Measurements from ENCODE around the gene TAF13.
A peak's percentile ranks its signal among the peaks of the same experiment; 100 is the strongest.
"Not testable (repeated sequence)": the region's sequence is repeated elsewhere in the genome, so short reads cannot be mapped to it uniquely, and the experiment has no call there.

The TAF13 gene

GRCh38 chr1:109046671-109047070, 29.1 kb downstream of the TAF13 start:
- DNase-seq (ENCODE audit: low read depth in 2 of 2), result no peak

- no peak for DNase-seq (ENCODE audit: low read depth in 2 of 2)
These were observed 30.2 kb downstream of the TAF13 start for GRCh38 chr1:109045595-109045994.

- DNase-seq (ENCODE audit: low read depth in 2 of 2), result peak; percentile 91 to 92
These were observed 34.0 kb downstream of the TAF13 start, which contains the start of gene WDR47 for GRCh38 chr1:109041621-109042468. WDR47 (minus strand) TSS chr1:109042102; CDS start chr1:109023512, 18,590 bp downstream.

GRCh38 chr1:109040989-109041620, 34.7 kb downstream of the TAF13 start:
- peak in 1 of 2 donors; percentile 2 for DNase-seq (ENCODE audit: low read depth in 2 of 2)

- no peak for DNase-seq (ENCODE audit: low read depth in 2 of 2)
These were observed 35.2 kb downstream of the TAF13 start for GRCh38 chr1:109040627-109040988.

- no peak for DNase-seq (ENCODE audit: low read depth in 2 of 2)
These were observed 41.4 kb downstream of the TAF13 start for GRCh38 chr1:109034382-109034781.

GRCh38 chr1:109029493-109029892, 46.3 kb downstream of the TAF13 start:
- DNase-seq (ENCODE audit: low read depth in 2 of 2), result not testable (repeated sequence)

GRCh38 chr1:109027841-109028240, 48.0 kb downstream of the TAF13 start:
- no peak for DNase-seq (ENCODE audit: low read depth in 2 of 2)

GRCh38 chr1:109025694-109026093, 50.1 kb downstream of the TAF13 start:
- DNase-seq (ENCODE audit: low read depth in 2 of 2), result no peak

- DNase-seq (ENCODE audit: low read depth in 2 of 2), result no peak
These were observed 51.2 kb downstream of the TAF13 start for GRCh38 chr1:109024646-109025045.

- no peak for DNase-seq (ENCODE audit: low read depth in 2 of 2)
These were observed 55.0 kb downstream of the TAF13 start for GRCh38 chr1:109020693-109021257.

- DNase-seq (ENCODE audit: low read depth in 2 of 2), result not testable (repeated sequence)
These were observed 58.1 kb downstream of the TAF13 start for GRCh38 chr1:109017719-109018118.

- DNase-seq (ENCODE audit: low read depth in 2 of 2), result no peak
These were observed 58.7 kb downstream of the TAF13 start for GRCh38 chr1:109017134-109017533.

Data from activated CD8-positive, alpha-beta memory T cell treated with anti-CD3 and anti-CD28 coated beads for 4 hours (primary cell).